GM12878 (cell line): ENCODE measurements around the gene GXYLT1. TPM values are rescaled to one million over a fixed set of nuclear protein-coding genes. Genes with fewer than 3 reads are reported as not detected.

ENCODE experiments used
- ATAC-seq: fragments of 200-7000 bp; cut with Tn5 transposase; 3 replicates; pipeline ENCODE4 v1.9.1; 2020; ENCODE audit warnings: mild to moderate bottlenecking, moderate library complexity
- BruUV-seq: library from RNA; stranded (reverse); fragments of 400-500 nt; replicated peaks from 2 replicates; lab custom pipeline; 2021; lab: Mats Ljungman, UMichigan
- CTCF ChIA-PET: fragments of 300-600 bp; sonication (Branson Sonifier 250); formaldehyde crosslinking; extraction: SDS; loops from one replicate; lab custom pipeline; 2021; ENCODE audit warnings: inconsistent platforms; lab: Yijun Ruan, JAX
- POLR2A ChIA-PET: fragments of 350-600 bp; formaldehyde crosslinking; extraction: SDS; loops from one replicate; lab custom pipeline; 2021; ENCODE audit warnings: inconsistent platforms; lab: Charles Lee
- RAD21 ChIA-PET: fragments of 300-600 bp; sonication (Branson Sonifier 250); formaldehyde crosslinking; loops from one replicate; lab custom pipeline; 2023; ENCODE audit warnings: antibody characterized with exemption; ENCODE audit not compliant: unreplicated experiment; lab: Charles Lee
- SMC1A ChIA-PET: fragments of 300-600 bp; sonication (Branson Sonifier 250); formaldehyde crosslinking; loops from one replicate; lab custom pipeline; 2023; ENCODE audit not compliant: unreplicated experiment, uncharacterized antibody; lab: Charles Lee
- DNase-seq: peaks from one replicate; pipeline ENCODE4 v3.0.0-alpha.2; 2011; ENCODE audit warnings: low read depth, low spot score
- FAIRE-seq: peaks from 3 replicates; lab custom pipeline; 2011; peaks lifted over from hg19 to GRCh38; lab: Jason Lieb, UNC
- H2AFZ ChIP-seq: 2 replicates; pipeline ENCODE4 v1.6.0; 2011; ENCODE audit warnings: low read depth, low read length, control low read depth; ENCODE audit not compliant: control insufficient read depth
- H3K27ac ChIP-seq: 2 replicates; pipeline ENCODE4 v1.5.1; 2011; ENCODE audit warnings: control low read depth; ENCODE audit not compliant: control insufficient read depth, insufficient read depth
- H3K27me3 ChIP-seq, 2 experiments: replicated peaks in 1 of 2; 2 replicates each; pipeline versions ENCODE4 v1.6.0 to v1.6.1; 2011; ENCODE audit warnings: low read length in 1 of 2; ENCODE audit not compliant: control insufficient read depth in 2 of 2, insufficient read depth in 2 of 2
- H3K36me3 ChIP-seq, 2 experiments: 2 replicates each; pipeline ENCODE4 v1.5.1; 2011; ENCODE audit warnings: low read length in 1 of 2; ENCODE audit not compliant: control insufficient read depth in 2 of 2, insufficient read depth in 2 of 2
- H3K4me1 ChIP-seq: 2 replicates; pipeline ENCODE4 v1.6.1; 2011; ENCODE audit warnings: mild to moderate bottlenecking, low read length, moderate library complexity, mixed read lengths; ENCODE audit not compliant: control insufficient read depth, insufficient read depth
- H3K4me2 ChIP-seq: 2 replicates; pipeline ENCODE4 v1.6.0; 2011; ENCODE audit warnings: control low read depth; ENCODE audit not compliant: control insufficient read depth, insufficient read depth
- H3K4me3 ChIP-seq: fragments of 200-600 bp; sonication (generic); 2 replicates; pipeline ENCODE4 v1.5.1; 2016
- H3K79me2 ChIP-seq: 2 replicates; pipeline ENCODE4 v1.6.0; 2011; ENCODE audit warnings: low read length; ENCODE audit not compliant: control insufficient read depth, insufficient read depth
- H3K9ac ChIP-seq: 2 replicates; pipeline ENCODE4 v1.8.0; 2011; ENCODE audit warnings: low read length, control low read depth, mixed read lengths; ENCODE audit not compliant: control insufficient read depth, insufficient read depth
- H3K9me3 ChIP-seq: replicated peaks from 3 replicates; pipeline ENCODE4 v1.5.1; 2011; ENCODE audit warnings: mild to moderate bottlenecking, low read length; ENCODE audit not compliant: control insufficient read depth, insufficient read depth
- H4K20me1 ChIP-seq: 2 replicates; pipeline ENCODE4 v1.6.0; 2011; ENCODE audit not compliant: control insufficient read depth, insufficient read depth
- BCLAF1 ChIP-seq: fragments of 450-650 bp; IDR thresholded peaks from 2 replicates; pipeline ENCODE4 v1.6.1; 2017; ENCODE audit warnings: antibody characterized with exemption, mild to moderate bottlenecking, moderate library complexity
- CBX5 ChIP-seq: sonication (generic); IDR thresholded peaks from 2 replicates; pipeline ENCODE4 v1.6.1; 2016; ENCODE audit warnings: low read depth, moderate library complexity, mild to moderate bottlenecking, inconsistent platforms
- CREM ChIP-seq: IDR thresholded peaks from 2 replicates; pipeline ENCODE4 v1.6.1; 2014; ENCODE audit warnings: antibody characterized with exemption, low read depth
- E2F4 ChIP-seq: IDR thresholded peaks from 2 replicates; pipeline ENCODE4 v1.6.1; 2012; ENCODE audit warnings: low read depth, low read length, improper control_type of control experiment
- HDAC6 ChIP-seq: fragments of 200-600 bp; sonication (generic); IDR thresholded peaks from one replicate; pipeline ENCODE4 v1.8.0; 2017; ENCODE audit warnings: antibody characterized with exemption; ENCODE audit not compliant: unreplicated experiment
- IRF4 ChIP-seq: IDR thresholded peaks from 2 replicates; pipeline ENCODE4 v1.6.1; 2011; ENCODE audit warnings: low read depth, low read length
- LARP7 ChIP-seq: fragments of 450-650 bp; IDR thresholded peaks from 2 replicates; pipeline ENCODE4 v1.6.1; 2017; ENCODE audit warnings: mild to moderate bottlenecking
- MEF2A ChIP-seq: IDR thresholded peaks from 2 replicates; pipeline ENCODE4 v1.6.1; 2011; ENCODE audit warnings: low read depth, mild to moderate bottlenecking, low read length, moderate library complexity; ENCODE audit not compliant: insufficient read depth
- NFYB ChIP-seq: IDR thresholded peaks from 2 replicates; pipeline ENCODE4 v1.6.1; 2011; ENCODE audit warnings: low read depth, mild to moderate bottlenecking, low read length, improper control_type of control experiment, moderate library complexity; ENCODE audit not compliant: insufficient read depth
- NR2C1 ChIP-seq: fragments of 450-650 bp; IDR thresholded peaks from 2 replicates; pipeline ENCODE4 v1.6.1; 2017; ENCODE audit warnings: antibody characterized with exemption, mild to moderate bottlenecking, moderate library complexity
- NRF1 ChIP-seq: conservative IDR thresholded peaks from 2 replicates; pipeline ENCODE4 v1.6.1; 2011; ENCODE audit warnings: mild to moderate bottlenecking, low read depth, low read length, improper control_type of control experiment
- PML ChIP-seq: IDR thresholded peaks from 2 replicates; pipeline ENCODE4 v1.6.1; 2012; ENCODE audit warnings: low read length, inconsistent platforms
- SIX5 ChIP-seq: IDR thresholded peaks from 2 replicates; pipeline ENCODE4 v1.6.1; 2011; ENCODE audit warnings: mild to moderate bottlenecking, low read depth, low read length, moderate library complexity; ENCODE audit not compliant: severe bottlenecking
- SPI1 ChIP-seq: IDR thresholded peaks from 2 replicates; pipeline ENCODE4 v1.6.1; 2011; ENCODE audit warnings: low read depth, mild to moderate bottlenecking, low read length, moderate library complexity, borderline replicate concordance; ENCODE audit not compliant: insufficient read depth
- STAT1 ChIP-seq: fragments of 450-650 bp; conservative IDR thresholded peaks from 2 replicates; pipeline ENCODE4 v1.6.1; 2014; ENCODE audit warnings: antibody characterized with exemption, mild to moderate bottlenecking
- TAF1 ChIP-seq: IDR thresholded peaks from 2 replicates; pipeline ENCODE4 v1.6.1; 2011; ENCODE audit warnings: mild to moderate bottlenecking, low read depth, low read length, borderline replicate concordance
- TCF3 ChIP-seq: IDR thresholded peaks from 2 replicates; pipeline ENCODE4 v1.6.1; 2012; ENCODE audit warnings: low read depth, mild to moderate bottlenecking, low read length, borderline replicate concordance; ENCODE audit not compliant: insufficient read depth
- YY1 ChIP-seq: IDR thresholded peaks from 2 replicates; pipeline ENCODE4 v1.6.1; 2011; ENCODE audit warnings: low read depth, mild to moderate bottlenecking, low read length
- ZNF622 ChIP-seq: fragments of 450-650 bp; IDR thresholded peaks from 2 replicates; pipeline ENCODE4 v1.6.1; 2017; ENCODE audit warnings: mild to moderate bottlenecking, inconsistent platforms
- WGBS: methylation state at CpG from one replicate; pipeline ENCODE4 v1.1.6; 2016; ENCODE audit warnings: low lambda C conversion rate; ENCODE audit not compliant: insufficient replicate concordance, insufficient coverage; ENCODE audit errors: missing lambda C conversion rate; 5-methylcytosine and 5-hydroxymethylcytosine counted together
- in situ Hi-C: fragments of 300-500 bp; cut with MboI; formaldehyde crosslinking; loops from 9 replicates; pipeline ENCODE4 v1.14.3; 2018; ENCODE audit warnings: mixed read lengths
- intact Hi-C: fragments of 100-400 bp; cut with micrococcal nuclease; formaldehyde crosslinking; loops from one replicate; pipeline ENCODE4 v1.14.2; 2022; ENCODE audit not compliant: unreplicated experiment
- polyA plus RNA-seq, 11 experiments: library from polyadenylated mRNA; depleted of rRNA in 4 of 11; unstranded in 6 of 11; stranded (reverse) in 5 of 11; fragments of >200 nt; fragmentation: Nextera tagmentation in 4 of 11; fragmentation: Illumina TruSeq in 1 of 11; extraction: Ambion mirVana in 4 of 11; extraction: Trizol in 1 of 11; gene quantifications; 1 replicate in 1 of 11; 2 replicates in 10 of 11; pipeline versions ENCODE4 v1.2.1 to v1.2.3, GENCODE V29; 2011 to 2016; ENCODE audit warnings: inconsistent platforms in 2 of 11, missing spikeins in 2 of 11, low read depth in 1 of 11
- total RNA-seq, 4 experiments: library from RNA; depleted of rRNA in 3 of 4; stranded (reverse); fragments of >200 nt in 3 of 4; fragmentation: Illumina TruSeq in 1 of 4; extraction: Trizol in 1 of 4; gene quantifications; 2 replicates each; pipeline versions ENCODE4 v1.2.1 to v1.2.3, GENCODE V29; 2013 to 2021
- TF ChIP-seq, protein P1 (sequence below): IDR thresholded peaks from 2 replicates; pipeline ENCODE4 v1.6.1; 2012; ENCODE audit warnings: low read depth, low read length, improper control_type of control experiment

GXYLT1 gene
- total and polyA plus RNA-seq, 10 of the 15 experiments (the other 5 are each of a cell fraction or from before 2014, with no cell fraction given), result 2.3 to 14.9 (median 8.9) TPM

DNA sequence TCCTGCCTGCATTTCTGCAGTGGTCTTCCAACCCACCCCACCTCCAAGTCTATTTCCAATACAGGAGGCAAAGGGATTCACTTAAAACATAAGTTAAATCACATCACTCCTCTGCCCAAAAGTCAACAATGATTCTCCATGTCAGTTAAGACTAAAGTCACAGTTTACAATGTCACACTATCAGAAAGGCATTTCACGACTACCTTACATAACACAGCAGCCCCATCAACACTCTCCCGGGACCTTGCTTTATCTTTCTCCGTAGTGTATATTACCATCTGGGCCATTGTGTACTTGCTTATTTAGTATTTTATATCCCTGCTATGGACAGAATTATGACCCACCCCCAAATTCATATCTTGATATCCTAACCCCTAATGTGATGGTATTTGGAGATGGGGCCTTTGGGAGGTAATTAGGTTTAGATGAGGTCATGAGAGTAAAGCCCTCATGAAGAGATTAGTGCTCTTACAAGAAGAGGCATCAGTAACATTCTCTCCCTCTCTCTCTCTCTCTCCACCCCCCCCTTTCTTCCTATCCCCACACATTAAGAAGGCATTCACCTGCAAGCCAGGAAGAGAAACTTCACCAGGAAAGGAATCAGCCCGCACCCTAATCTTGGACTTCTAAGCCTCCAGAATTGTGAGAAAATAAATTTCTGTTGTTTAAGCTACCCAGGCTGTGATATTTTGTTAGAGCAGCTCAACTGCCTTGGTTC lies 112.7 kb downstream of the GXYLT1 start:
- H2AFZ ChIP-seq, result no peak overlapping the region
- FAIRE-seq (no peak), DNase-seq (no peak), ATAC-seq (no peak)
- H3K9ac ChIP-seq, result no peak overlapping the region
- TF ChIP-seq ZNF622 (no peak), STAT1 (no peak), SPI1 (no peak), HDAC6 (no peak), SIX5 (no peak), LARP7 (no peak), CBX5 (no peak), TCF3 (no peak), MEF2A (no peak), IRF4 (no peak), E2F4 (no peak), NR2C1 (no peak), PML (no peak), NRF1 (no peak), TAF1 (no peak), NFYB (no peak), BCLAF1 (no peak), YY1 (no peak), CREM (no peak)
- TF ChIP-seq, protein P1, sequence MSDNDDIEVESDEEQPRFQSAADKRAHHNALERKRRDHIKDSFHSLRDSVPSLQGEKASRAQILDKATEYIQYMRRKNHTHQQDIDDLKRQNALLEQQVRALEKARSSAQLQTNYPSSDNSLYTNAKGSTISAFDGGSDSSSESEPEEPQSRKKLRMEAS, result no peak
- no TSS peak for BruUV-seq
- H3K27me3 ChIP-seq, result no peaks in the 10 kb centered on the region; a peak in 1 of 4 replicates
- intact Hi-C loops (no loop called here), in situ Hi-C loops (no loop called here)
- SMC1A ChIA-PET, result interaction anchor here (1.3 to 1.5 kb wide), 2 partner anchors 8 to 108 kb away, joined by 5 to 6 read pairs; no protein-coding TSS in a partner anchor
- POLR2A ChIA-PET, result no interaction called here
- no peaks in the 10 kb centered on the region for H3K79me2 ChIP-seq
- RAD21 ChIA-PET, result interaction anchor here (1.2 kb wide), 1 partner anchor 340 kb away, joined by 3 read pairs; no protein-coding TSS in a partner anchor
- no peak overlapping the region for H3K4me2 ChIP-seq
- H4K20me1 ChIP-seq, result no peaks in the 10 kb centered on the region
- no peaks in the 10 kb centered on the region for H3K36me3 ChIP-seq
- CTCF ChIA-PET, result interaction anchor here (0.7 to 1.7 kb wide), 4 partner anchors 8 to 340 kb away, joined by 3 to 8 read pairs (median 3); no protein-coding TSS in a partner anchor
- H3K27ac ChIP-seq, result no peak overlapping the region
- WGBS, result 79% methylated on average over 4 of the region's 4 CpGs
- H3K4me1 ChIP-seq, result no peaks in the 10 kb centered on the region
- no peak overlapping the region for H3K4me3 ChIP-seq
- no peaks in the 10 kb centered on the region for H3K9me3 ChIP-seq
